Left ventricle myocardium inferior (tissue), 1 donor: ENCODE measurements around the gene POLR3A. TPM values are rescaled to one million over a fixed set of nuclear protein-coding genes. Genes with fewer than 3 reads are reported as not detected.

Source experiments
- DNase-seq: peaks from one replicate; pipeline ENCODE4 v3.0.0-alpha.2; 2020
- H3K27ac ChIP-seq: fragments of 200-600 bp; replicated peaks from 2 replicates; pipeline ENCODE4 v1.8.0; 2021
- H3K27me3 ChIP-seq: fragments of 200-600 bp; 2 replicates; pipeline ENCODE4 v1.8.0; 2021; ENCODE audit warnings: low read depth
- H3K36me3 ChIP-seq: fragments of 200-600 bp; 2 replicates; pipeline ENCODE4 v1.8.0; 2021
- H3K4me1 ChIP-seq: fragments of 200-600 bp; 2 replicates; pipeline ENCODE4 v1.8.0; 2021
- H3K4me3 ChIP-seq: fragments of 200-600 bp; 2 replicates; pipeline ENCODE4 v1.8.0; 2021; ENCODE audit warnings: mild to moderate bottlenecking, moderate library complexity
- H3K9me3 ChIP-seq: fragments of 200-600 bp; replicated peaks from 2 replicates; pipeline ENCODE4 v1.8.0; 2021
- intact Hi-C: fragments of 100-400 bp; cut with micrococcal nuclease; formaldehyde crosslinking; loops from one replicate; pipeline ENCODE4 v1.11.0; 2022
- total RNA-seq: library from RNA; stranded (reverse); fragmentation: NEBNext Ultra II Directional; extraction: Animal tissue kit (Norgen Biotek cat#: 25700); gene quantifications from one replicate; pipeline ENCODE4 v1.2.1, GENCODE V29; 2021
- TF ChIP-seq, protein P1 (sequence below): fragments of 200-600 bp; IDR thresholded peaks from 2 replicates; pipeline ENCODE4 v1.8.0; 2021; ENCODE audit warnings: antibody characterized with exemption, mild to moderate bottlenecking, borderline replicate concordance
- donor health status: DM: no; HTN: yes; CAD: no; lungs with severe emphysema.

The POLR3A gene
- total RNA-seq, 1 donor from 2014 or later = 8.2 TPM

GRCh38 chr10:77959384-77959783 lies 69.9 kb downstream of the POLR3A start:
- intact Hi-C loops = no loop called here
- TF ChIP-seq, protein P1, sequence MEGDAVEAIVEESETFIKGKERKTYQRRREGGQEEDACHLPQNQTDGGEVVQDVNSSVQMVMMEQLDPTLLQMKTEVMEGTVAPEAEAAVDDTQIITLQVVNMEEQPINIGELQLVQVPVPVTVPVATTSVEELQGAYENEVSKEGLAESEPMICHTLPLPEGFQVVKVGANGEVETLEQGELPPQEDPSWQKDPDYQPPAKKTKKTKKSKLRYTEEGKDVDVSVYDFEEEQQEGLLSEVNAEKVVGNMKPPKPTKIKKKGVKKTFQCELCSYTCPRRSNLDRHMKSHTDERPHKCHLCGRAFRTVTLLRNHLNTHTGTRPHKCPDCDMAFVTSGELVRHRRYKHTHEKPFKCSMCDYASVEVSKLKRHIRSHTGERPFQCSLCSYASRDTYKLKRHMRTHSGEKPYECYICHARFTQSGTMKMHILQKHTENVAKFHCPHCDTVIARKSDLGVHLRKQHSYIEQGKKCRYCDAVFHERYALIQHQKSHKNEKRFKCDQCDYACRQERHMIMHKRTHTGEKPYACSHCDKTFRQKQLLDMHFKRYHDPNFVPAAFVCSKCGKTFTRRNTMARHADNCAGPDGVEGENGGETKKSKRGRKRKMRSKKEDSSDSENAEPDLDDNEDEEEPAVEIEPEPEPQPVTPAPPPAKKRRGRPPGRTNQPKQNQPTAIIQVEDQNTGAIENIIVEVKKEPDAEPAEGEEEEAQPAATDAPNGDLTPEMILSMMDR = no peak
- Histone ChIP-seq H3K27ac (no peak overlapping the region), H3K4me1 (no peaks in the 10 kb centered on the region), H3K27me3 (peaks cover 11% of the 10 kb centered on the region), H3K4me3 (no peak overlapping the region), H3K9me3 (no peaks in the 10 kb centered on the region), H3K36me3 (no peaks in the 10 kb centered on the region)
- no peak for DNase-seq

GRCh38 chr10:77955136-77955535 lies 74.2 kb downstream of the POLR3A start:
- Histone ChIP-seq H3K4me3 (no peak overlapping the region), H3K27me3 (peaks cover 11% of the 10 kb centered on the region), H3K4me1 (no peaks in the 10 kb centered on the region), H3K27ac (no peak overlapping the region), H3K36me3 (no peaks in the 10 kb centered on the region), H3K9me3 (peaks cover 32% of the 10 kb centered on the region)
- TF ChIP-seq, protein P1 = no peak
- intact Hi-C loops = no loop called here
- DNase-seq = no peak

GRCh38 chr10:77949167-77949566 lies 80.1 kb downstream of the POLR3A start:
- TF ChIP-seq, protein P1 = no peak
- no peaks in the 10 kb centered on the region for H3K4me1 ChIP-seq
- H3K4me3 ChIP-seq = no peak overlapping the region
- peaks cover 34% of the 10 kb centered on the region for H3K9me3 ChIP-seq
- H3K36me3 ChIP-seq = no peaks in the 10 kb centered on the region
- intact Hi-C loops = no loop called here
- H3K27ac ChIP-seq = no peak overlapping the region
- no peak for DNase-seq
- no peaks in the 10 kb centered on the region for H3K27me3 ChIP-seq

GRCh38 chr10:77946084-77946483 lies 83.2 kb downstream of the POLR3A start:
- TF ChIP-seq, protein P1 = no peak
- H3K27me3 ChIP-seq = no peaks in the 10 kb centered on the region
- intact Hi-C loops = no loop called here
- H3K4me1 ChIP-seq = peaks cover 9% of the 10 kb centered on the region
- H3K4me3 ChIP-seq = no peak overlapping the region
- DNase-seq = no peak
- H3K9me3 ChIP-seq = peaks cover 12% of the 10 kb centered on the region
- no peak overlapping the region for H3K27ac ChIP-seq
- no peaks in the 10 kb centered on the region for H3K36me3 ChIP-seq

DNA sequence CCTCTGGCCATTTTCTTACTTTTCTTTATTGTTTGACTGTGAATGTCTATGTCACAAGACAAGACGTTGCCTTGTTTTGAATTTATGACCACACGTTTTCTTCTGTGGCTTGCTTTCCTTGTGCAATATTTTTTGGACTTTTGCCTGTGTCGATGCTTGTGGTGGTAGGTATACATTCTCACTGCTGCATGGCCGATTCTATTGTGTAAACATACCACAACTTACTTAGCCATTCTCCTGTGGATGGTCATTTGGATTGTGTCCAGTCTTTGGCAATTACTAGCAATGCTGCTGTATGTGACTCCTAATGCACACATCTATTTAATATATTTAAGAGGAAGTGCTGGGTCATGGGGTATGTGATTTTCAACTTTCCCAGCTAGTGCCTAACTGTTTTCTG lies 84.8 kb downstream of the POLR3A start:
- H3K27ac ChIP-seq = no peak overlapping the region
- TF ChIP-seq, protein P1 = no peak
- no peak for DNase-seq
- H3K9me3 ChIP-seq = no peaks in the 10 kb centered on the region
- no peaks in the 10 kb centered on the region for H3K36me3 ChIP-seq
- H3K4me3 ChIP-seq = no peak overlapping the region
- no peaks in the 10 kb centered on the region for H3K27me3 ChIP-seq
- intact Hi-C loops = no loop called here
- peaks cover 16% of the 10 kb centered on the region for H3K4me1 ChIP-seq
